Activated CD4-positive, alpha-beta T cell treated with anti-CD3 and anti-CD28 coated beads for 48 hours (primary cell): ENCODE measurements around the gene NUP210.

Experiments used
- DNase-seq: peaks from one replicate; pipeline ENCODE4 v3.0.0-alpha.2; 2020

NUP210 gene

DNA sequence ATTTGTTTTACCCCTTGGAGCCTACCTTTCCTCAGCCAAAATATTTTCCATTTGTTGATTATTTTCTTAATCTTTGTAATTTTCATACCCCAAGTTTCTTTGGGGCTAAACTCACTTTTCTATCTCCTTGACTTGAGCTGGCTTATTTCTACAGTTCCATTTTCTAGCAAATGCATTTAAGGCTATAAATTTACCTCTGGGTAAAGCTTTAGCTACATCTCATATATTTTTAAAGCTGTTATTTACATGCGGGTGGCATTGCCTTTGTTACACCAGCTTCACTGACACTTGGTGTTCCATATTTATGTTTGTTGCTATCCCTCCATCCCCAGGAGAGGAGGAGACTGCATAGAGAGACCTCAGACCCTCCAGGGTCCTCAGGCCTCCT lies 136.3 kb downstream of the NUP210 start:
- DNase-seq, result no peak

DNA sequence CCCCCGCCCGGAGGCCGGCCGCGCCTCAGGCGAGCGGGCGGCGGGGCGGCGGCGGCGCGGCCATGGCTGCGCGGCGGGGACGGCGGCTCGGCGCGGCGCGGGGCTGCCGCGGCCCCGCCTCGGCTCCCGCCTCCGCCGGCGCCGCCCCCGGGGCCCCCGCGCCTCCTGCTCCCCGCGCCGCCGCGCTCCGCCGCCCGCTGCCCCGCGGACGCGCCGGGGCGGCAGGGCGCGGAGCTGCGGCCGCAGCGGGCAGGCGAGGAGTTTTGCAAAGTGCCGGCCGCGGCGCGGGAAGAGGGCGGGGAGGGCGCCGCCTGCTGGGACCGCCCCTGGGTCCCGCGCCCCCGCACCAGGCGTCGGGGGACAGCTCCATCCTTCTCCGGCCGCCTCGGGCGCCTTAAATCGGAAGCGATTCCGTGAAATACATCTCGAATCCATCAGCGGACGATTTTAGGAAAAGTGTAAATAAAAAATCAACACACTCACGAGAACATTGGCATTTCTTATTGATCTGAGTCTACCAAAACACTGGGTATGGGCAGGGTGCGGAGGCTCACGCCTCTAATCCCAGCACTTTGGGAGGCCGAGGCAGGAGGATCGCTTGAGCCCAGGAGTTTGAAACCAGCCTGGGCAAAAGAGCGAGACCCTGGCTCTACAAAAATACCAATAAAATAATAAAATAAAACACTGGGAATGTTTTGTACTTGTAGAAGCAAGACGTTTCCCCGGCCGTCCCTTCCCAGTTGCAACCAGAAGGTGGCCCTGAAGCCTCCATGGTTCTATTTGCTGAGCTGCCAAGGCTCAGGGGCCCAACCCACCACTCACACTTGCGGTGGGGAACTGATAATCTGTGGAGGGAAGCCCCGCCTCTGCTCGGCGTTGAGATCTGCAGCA lies 136.9 kb downstream of the NUP210 start:
- DNase-seq, result peak; percentile 29

DNA sequence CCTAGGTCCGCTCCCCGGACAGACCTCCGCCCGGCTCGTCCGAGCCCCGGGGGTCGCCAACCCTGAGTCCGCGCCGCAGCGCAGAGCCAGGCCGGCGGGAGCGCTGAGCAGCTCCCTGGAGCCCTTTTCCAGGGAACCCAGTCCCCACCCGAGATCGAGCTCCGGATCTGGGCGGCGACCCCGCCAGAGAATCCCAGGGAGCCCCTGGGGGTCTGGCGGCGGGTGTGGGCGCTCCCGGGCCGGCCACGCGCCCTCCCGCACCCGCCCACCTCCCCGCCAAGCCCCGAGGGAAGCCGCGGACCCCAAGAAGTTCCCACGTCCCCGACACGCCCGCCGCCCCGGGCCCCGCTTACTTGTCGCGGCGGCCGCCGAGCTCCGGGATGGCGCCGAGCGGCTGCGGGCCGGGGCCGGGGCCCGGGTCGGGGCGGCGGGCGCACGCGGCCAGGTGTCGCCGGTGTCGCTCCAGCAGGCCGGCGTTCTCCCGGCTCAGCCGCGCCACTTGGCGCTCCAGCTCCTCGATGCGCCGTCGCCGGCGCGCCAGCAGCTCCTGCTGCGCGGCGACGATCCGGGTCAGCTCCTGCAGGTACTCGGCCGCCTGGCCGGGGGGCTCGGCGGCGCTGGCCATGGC lies 137.7 kb downstream of the NUP210 start:
- peak; percentile 25 for DNase-seq

DNA sequence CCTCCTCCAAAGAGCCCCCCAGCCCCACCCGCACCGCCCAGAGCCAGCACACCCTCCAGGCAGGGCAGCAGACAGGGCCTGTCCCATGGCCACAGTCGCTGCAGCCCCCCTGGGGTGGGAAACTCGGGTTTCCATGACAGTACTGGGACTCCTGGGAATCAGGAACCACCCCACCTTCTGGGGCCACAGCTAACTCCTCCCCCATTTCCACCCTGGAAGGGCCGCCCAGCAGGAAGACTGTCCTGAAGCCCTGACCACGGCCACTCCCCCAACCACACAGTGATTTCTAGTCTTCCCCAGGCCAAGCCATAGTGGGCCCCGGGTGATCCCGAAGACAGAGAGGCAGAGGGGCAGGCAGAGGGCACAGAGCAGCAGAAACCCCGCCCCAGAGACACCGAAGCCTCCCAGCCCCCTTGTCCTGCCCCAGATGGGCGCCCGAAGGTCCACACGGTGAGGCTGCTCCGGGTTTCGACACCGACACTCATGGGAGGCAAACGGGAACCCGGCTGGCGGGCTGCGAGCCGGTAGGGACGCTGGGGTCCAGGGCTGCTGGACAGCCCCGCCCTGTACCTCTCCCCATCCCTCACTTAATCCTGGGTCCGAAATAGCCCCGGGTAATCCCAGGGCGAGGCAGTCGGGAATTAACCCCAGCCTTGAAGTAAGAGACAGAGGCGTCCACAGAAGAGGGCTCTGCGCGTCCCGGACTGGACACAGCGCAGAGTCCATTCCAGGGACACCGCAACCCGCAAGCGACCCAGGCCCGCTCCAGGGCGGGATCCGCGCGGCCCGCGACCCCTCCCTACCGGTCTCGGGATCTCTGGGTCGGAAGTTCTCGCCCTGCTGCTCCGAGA lies 138.4 kb downstream of the NUP210 start:
- no peak for DNase-seq

DNA sequence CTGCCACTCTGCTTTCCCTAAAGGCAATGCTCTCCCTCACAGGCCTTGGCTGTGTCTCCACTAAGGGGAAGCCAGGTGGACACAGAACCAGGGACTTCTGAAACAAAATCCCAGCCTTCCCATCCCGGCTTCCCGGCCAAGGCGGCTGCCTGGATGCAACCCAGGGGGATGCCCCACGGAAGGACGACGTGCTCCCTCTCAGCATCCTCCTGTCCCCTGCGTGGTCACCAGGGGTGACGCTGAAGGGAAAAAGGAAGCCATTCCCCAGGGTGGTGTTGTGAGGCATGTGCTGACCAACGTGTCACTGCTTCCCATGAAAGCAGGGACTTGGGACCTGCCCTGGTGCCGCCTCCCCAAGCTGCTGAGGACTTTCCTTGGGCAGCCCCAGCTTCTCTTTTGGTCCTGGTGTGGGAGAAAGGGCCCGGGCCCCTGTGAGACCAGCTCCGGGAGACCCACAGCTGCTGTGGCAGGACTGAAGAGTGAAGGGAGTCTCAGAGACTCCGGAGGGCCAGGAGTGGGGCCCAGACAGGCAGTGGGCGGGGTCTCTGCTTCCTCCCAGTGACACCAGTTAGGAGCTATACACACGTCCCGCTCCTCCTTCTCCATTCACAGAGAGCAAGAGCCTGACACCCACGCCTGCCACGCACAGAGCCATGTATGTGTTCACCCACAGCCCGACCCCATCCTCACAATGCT lies 139.2 kb downstream of the NUP210 start:
- peak; percentile 18 for DNase-seq

DNA sequence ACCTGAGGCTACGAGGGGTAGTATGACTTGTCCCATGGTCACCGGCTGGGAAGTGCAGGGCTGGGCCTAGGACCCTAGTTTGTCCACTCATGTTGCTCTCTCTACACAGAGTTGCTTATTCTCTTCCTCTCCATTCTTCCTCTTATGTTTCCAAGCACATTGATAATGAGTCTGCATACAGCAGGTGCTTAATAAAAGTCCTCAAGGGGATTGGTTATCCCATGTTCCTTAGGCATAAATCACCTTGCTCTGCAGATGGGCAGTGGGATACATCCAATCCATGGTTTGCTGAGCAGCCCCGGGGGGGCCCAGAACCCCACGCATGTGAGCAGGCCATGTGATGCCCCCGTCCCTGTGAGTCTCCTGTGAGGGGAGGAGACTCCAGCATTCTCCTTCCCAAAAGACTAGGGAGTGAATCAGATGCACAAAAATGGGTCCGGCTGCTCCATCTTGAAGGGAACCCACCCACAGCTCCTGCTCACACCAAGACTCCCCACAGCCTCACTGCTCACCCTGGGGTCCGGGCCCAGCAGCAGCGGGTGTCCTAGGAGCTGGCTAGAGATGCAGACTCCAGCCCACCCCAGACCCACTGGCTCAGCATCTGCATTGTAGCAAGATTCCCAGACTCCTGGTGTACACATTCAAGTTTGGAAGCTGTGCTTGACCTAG lies 139.9 kb downstream of the NUP210 start:
- DNase-seq, result no peak

DNA sequence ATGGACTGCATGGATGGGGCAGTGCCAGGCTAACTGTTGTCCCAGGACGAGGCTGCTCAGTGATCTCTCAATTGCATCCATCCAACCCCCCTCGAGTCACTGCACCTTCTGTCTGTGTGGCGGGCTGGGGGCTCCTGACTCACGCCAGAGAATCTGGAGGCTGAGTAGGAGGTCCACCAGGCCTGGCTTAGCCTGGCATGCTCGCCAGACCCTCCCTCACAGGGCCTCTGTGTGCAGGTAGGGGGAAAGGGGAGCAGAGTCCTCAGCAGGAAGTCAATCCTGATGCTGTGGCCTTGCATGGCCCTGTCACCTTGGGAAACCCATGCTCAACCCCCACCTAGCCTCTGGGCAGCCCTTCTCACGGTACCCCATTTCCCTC lies 140.6 kb downstream of the NUP210 start:
- DNase-seq, result no peak

DNA sequence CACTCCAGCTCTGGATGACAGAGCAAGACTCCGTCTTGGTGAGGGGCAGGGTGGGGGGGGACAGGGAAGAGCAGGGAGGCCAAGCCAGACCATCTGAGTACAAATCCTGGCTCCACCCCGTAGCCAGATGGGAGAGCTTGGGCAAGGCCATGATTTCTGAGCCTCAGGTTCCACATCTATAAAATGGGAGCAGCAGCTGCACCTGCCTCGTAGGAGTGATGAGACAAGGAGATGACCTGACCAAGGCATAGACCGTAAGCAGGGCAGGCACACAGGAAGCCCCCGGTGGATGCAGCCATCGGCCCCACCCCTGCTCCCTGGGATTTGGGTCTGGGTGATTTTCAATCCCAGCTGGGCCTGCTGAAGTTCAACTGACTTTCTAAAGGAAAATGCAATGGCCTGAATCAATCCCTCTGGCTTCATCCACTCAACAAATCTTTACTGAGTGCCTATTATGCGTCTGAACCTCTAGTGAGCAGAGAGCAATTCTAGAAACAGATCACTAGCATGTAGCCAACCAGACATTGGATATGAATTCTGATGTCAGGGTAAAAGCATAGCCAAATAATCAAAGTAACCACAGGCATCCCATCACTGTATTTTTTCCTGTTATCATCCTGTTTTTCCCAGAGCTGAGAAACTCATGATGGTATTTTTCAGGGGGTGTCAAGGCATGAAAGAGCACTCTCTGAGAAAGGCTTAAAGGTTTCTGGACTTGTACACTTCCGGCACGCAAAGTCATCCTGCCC lies 141.2 kb downstream of the NUP210 start:
- no peak for DNase-seq

DNA sequence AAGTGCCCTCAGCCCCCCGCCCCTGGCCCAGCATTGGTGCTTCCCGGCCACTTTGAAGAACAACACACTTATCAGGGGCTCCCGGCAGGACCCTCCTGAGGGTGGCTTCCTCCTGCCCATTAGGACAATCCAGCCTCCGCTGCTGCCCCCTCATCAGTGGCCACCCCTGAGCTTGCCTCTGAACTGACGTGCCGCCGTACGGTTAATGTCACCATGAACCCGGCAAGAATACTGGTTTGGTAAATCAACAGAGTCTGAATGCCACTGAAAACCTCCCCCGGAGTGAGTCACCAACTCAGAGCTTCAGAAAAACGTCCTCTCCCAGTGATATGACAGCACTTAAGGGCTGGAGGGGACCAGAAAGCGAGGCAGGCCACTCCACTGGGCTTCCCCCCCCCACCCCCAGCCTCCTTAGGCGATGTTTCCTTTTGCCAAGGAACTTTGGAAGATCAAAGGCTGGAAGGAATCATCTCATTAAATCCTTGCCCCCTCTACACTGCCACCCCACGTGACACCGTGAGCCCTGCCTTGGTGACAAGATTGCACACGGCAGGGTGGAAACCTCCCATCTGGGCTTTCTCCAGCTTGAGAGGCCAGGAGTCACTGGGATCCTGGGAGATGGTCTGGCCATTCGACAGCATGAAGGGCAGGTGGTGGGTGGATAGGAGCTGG lies 142.1 kb downstream of the NUP210 start:
- peak; percentile 38 for DNase-seq

DNA sequence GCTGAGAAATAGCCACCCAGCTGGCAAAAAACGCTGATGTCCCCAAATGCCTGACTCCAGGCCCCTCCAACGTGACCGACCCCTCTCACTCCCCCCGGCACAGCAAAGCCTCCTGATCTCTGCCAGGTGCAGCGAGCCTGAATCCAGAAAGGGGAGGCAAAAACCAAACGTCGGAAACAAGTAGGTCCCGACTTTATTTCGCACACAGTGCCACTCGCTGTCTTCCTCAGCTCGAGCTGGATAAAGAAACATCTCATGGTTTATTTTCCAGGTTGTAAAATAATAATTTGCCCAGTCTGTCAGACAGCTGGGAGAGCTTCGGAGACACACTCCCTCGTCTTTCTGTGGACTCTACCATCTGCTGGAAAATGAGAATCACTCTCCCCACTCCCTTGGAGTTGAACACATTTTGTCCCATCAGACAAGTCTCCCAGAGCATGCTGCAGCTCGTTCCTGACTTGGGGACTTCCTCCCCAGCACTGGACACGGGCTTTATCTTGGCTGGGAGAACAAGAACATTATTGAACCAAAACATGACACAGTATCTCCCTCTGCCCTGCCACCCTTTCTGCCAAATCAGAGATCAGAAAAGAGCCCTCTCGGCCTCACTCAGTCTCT lies 142.8 kb downstream of the NUP210 start:
- no peak for DNase-seq

DNA sequence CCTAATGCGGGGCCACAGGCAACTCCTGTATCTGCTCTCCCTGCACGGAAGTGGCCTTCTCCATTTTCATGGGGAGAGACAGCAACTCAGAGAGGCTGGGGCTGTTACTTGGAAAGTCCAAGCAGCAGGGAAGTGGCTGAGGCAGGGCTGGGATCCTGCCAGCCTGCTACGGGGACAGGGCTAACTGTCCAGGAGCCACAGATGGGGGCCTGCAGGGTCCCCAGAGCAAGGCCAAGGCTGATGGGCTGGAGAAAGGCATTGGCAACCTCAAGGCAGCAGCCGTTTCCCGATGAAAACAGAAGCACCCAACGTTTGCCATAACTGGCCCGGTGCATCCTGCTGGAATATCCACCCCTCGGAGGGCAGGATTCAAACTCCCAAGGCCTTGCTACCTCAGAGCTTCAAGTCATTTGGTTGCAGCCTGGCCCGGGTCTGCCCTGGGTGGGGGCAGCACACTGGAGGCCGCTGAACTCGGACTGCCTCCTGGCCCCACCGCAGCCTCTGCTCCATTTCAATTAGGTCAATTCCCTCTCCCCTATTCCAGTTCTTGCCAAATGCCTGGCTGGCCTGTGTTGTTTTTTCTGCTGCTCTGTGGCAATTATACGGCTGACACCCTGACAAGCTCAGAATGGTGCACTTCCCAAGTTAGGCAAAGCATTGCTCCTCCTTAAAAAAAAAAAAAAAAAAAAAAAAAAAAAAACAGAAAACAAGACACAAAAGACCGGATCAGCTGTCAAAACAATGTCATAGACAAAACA lies 143.5 kb downstream of the NUP210 start:
- DNase-seq, result no peak

DNA sequence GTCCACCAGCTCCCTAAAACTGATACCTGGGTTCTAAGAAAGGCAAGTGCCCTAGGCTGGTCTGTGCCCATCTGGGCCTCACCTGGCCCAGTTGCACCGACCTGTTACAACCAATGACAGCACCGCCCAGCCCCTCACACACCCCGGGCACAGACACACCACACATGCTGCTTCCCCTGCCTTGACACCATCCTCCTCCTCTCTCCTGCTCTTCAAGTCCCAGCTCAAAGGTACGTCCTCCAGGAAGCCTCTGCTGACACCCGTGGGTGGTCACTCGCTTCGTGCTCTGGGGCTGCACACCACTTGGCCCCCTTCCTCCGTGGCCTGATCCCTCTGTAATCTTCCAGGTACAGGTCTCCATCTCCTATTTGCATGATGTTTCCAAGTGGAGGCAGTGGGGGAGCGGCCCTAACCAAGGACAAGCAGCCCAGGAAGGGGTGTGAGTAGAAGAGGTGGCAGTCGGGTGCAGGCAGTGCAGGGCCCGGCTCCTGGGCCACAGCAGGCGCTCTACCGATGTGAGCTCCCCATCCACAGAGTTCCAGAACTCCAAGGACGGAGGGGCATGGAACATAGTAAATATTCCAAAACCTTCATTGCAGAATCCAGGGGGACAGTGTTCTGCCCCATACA lies 144.6 kb downstream of the NUP210 start:
- DNase-seq, result no peak

DNA sequence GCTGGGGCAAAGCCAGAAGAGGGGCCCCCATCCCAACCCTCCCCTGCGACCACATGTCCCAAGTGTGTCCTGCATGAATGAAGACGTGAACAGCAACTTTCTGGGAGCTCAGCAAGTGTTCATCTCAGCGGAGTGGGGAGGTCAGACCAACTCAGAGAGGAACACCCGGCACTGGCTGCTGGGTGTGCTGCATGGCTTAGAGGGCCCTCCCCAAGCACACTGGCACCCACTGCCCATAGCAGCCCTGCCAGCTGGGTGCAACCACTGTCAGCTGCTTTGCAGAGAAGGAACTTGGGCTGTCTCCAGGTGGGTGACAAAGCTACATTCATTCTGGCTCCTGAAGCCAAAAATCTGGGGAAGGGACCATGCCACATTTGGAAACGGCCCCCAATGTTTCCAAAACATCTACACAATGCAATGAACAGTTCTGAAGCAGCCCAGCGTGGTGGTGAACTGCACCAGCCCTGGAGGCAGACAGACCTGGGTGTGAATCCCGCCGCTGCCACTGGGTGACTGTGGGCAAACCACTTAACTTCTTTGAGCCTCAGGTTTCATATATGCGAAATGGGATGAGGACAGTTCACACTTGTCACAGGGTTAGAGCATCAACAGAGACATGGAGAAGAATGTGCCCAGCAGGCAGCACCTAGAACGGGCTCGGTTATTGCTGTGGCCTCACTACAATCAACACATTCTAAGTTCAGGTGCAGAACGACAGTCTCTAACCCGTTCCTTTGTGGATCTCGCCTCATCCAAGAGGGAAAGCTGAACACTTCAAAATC lies 145.4 kb downstream of the NUP210 start:
- DNase-seq, result no peak

DNA sequence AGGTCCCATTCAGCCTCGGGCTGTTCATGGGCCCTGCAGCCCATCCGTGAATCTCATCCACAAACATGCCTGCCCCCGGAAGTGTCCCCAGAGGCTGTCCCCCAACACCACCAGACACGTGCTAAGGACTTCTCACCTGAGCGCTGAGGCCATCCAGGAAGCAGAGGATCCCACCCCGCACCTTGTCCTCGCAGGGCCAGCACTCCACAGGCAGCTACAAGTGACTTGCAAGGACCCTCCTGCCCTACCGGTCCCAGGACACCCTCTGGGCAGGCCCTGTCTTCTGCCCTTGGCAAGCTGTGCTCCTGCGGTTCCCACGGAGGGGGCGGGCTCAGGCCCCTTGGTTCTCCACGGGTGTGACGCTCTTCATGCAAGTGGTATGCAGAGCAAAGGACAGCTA lies 146.0 kb downstream of the NUP210 start:
- no peak for DNase-seq

DNA sequence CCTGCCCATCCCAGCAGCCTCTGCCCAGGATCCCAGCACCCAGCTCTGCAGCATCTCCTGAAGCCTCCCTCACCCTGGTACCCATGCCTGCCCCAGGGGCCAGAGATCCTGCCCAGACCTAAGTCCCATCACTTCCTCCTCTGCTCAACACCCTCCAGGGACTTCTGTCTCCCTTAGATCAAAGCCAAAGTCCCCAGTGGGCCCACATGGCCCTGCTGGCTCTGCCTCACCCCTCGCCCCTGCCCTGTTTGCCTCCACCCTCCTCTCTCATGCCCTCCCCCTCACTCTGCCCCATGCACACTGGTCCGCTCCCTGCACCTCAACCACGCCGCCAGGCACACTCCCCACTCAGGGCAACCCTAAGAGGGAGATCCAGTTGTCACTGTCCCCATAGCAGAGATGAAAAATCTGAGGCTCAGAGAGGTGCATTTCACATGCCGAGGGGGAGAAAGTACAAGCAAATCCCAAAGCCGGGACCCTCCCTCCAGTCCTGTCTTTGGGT lies 146.5 kb downstream of the NUP210 start:
- DNase-seq, result no peak

DNA sequence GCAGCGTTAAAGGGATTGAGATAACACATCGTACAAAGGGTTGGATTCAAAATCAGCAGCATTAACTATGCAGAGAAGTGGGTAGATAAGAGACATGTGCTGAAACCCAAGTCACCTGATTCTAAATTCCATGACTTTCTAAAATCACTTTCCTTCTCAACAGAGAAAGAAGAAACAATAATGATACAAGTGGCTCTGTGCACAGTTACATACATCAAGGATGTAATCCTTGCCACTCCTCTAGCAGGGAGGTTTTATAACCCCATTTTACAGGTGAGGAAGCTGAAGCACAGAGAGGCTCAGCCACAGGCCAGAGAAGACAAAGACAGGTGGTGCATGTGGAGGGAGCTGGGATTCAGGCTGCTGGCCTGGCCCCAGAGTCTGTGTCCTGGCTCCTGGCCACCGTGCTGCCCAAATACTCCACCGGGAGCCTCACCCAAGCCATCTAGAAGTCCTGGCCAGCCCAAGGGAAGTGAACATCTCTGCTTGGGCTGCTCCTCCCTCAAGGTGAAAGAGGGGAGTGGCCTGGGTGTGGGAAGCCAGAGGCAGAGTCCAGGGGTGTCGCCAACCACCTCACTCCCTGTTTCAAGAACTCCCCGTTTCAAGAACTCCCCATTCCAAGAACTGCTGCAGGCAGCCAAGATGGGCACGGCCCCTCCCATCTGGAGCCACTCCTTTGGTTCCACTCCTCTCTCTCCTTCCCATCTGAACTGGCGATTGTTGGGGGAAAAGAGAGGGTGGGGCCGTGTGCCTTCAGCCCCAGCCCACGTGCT lies 147.1 kb downstream of the NUP210 start:
- no peak for DNase-seq

DNA sequence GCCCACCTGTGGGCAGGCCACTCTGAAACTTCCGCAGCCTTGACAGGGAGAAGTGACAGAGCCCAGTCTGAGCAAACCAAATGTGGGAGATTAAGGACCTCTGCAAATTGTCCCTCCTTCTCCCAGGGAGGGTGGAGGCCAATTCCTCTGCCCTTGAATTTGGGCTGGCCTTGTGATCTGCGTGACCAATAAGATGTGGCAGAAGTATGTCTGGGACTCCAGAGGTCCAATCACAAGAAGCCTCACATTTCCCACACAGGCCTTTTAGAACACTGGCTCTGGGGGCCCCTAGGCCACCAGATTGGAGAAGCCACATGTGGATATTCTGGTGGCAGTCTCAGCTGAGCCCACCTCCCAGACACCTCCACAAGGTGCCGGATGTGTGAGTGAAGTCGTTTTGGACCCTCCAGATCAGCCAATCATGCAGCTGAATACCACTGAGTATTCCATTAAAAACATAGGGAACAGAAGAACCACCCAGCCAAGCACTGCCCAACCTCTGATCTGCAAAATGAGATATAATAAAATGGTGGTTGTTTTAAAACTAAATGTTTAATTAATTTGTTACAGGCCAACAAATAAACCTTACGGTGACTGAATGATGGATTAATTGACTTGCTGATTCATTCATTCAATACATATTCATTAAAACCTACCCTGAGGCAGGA lies 150.3 kb downstream of the NUP210 start:
- no peak for DNase-seq
